ENCODE results near the gene FSTL4.

GRCh38 chr5:133195250-133195649 lies 417.1 kb downstream of the FSTL4 start:
- TF ChIP-seq CTCF (IDR thresholded peaks at IDR 0.05) (no peak), EP300 (IDR thresholded peaks at IDR 0.05) (no peak), POLR2AphosphoS5 (IDR thresholded peaks at IDR 0.05) (no peak), POLR2A (IDR thresholded peaks at IDR 0.05) (no peak)

Data from upper lobe of left lung (tissue), 4 donors.